DND-41 (cell line): ENCODE results near the gene PDE4D.

ENCODE experiments used
- ATAC-seq: fragments of 200-7000 bp; cut with Tn5 transposase; 3 replicates; pipeline ENCODE4 v1.9.1; 2021; ENCODE audit warnings: low read depth; ENCODE audit not compliant: insufficient read depth
- DNase-seq: peaks from one replicate; pipeline ENCODE4 v3.0.0-alpha.2; 2020
- H2AFZ ChIP-seq: 2 replicates; pipeline ENCODE4 v1.6.0; 2012; ENCODE audit warnings: low read depth, low read length
- H3K27ac ChIP-seq: 2 replicates; pipeline ENCODE4 v1.5.1; 2012; ENCODE audit warnings: low read length, inconsistent platforms
- H3K27me3 ChIP-seq: fragments of 200-600 bp; sonication (generic); 2 replicates; pipeline ENCODE4 v1.6.0; 2012; ENCODE audit warnings: low read length, mild to moderate bottlenecking, inconsistent platforms; ENCODE audit not compliant: insufficient read depth, poor library complexity
- H3K36me3 ChIP-seq: 2 replicates; pipeline ENCODE4 v1.5.1; 2012; ENCODE audit warnings: low read length, inconsistent platforms; ENCODE audit not compliant: insufficient read depth
- H3K4me1 ChIP-seq: 2 replicates; pipeline ENCODE4 v1.5.1; 2012; ENCODE audit warnings: mild to moderate bottlenecking, low read length; ENCODE audit not compliant: insufficient read depth
- H3K4me2 ChIP-seq: 2 replicates; pipeline ENCODE4 v1.6.0; 2012; ENCODE audit warnings: mild to moderate bottlenecking, moderate library complexity, low read length, inconsistent platforms; ENCODE audit not compliant: insufficient read depth
- H3K4me3 ChIP-seq, 2 experiments: fragments of 200-600 bp in 1 of 2; shearing (Covaris generic) in 1 of 2; 2 replicates each; pipeline ENCODE4 v1.5.1; 2012 to 2016; ENCODE audit warnings: inconsistent platforms in 2 of 2, low read length in 2 of 2, mild to moderate bottlenecking in 2 of 2, low read depth in 1 of 2, moderate library complexity in 1 of 2
- H3K79me2 ChIP-seq: 2 replicates; pipeline ENCODE4 v1.6.0; 2012; ENCODE audit warnings: low read length, inconsistent platforms; ENCODE audit not compliant: insufficient read depth
- H3K9ac ChIP-seq: 2 replicates; pipeline ENCODE4 v1.6.0; 2012; ENCODE audit warnings: low read depth, mild to moderate bottlenecking, inconsistent platforms, low read length, moderate library complexity
- H3K9me3 ChIP-seq: 2 replicates; pipeline ENCODE4 v1.5.1; 2012; ENCODE audit warnings: low read length, moderate library complexity, mild to moderate bottlenecking, inconsistent platforms; ENCODE audit not compliant: insufficient read depth, severe bottlenecking
- H4K20me1 ChIP-seq: 2 replicates; pipeline ENCODE4 v1.6.0; 2012; ENCODE audit warnings: low read length; ENCODE audit not compliant: insufficient read depth
- CTCF ChIP-seq: IDR thresholded peaks from 2 replicates; pipeline ENCODE4 v1.5.1; 2012; ENCODE audit warnings: borderline replicate concordance, low read length, moderate library complexity, mild to moderate bottlenecking; ENCODE audit not compliant: poor library complexity, severe bottlenecking; ENCODE audit errors: extremely low read depth
- EZH2 ChIP-seq: IDR thresholded peaks from 3 replicates; pipeline ENCODE4 v1.6.1; 2012; ENCODE audit warnings: borderline replicate concordance, low read depth, mild to moderate bottlenecking, moderate library complexity, low read length, inconsistent platforms; ENCODE audit not compliant: severe bottlenecking

Gene PDE4D

GRCh38 chr5:59097712-59098111 is 795.8 kb downstream of the PDE4D start:
- H2AFZ ChIP-seq, result no peak overlapping the region
- ATAC-seq, result no peak
- TF ChIP-seq EZH2 (no peak), CTCF (no peak)
- no peaks in the 10 kb centered on the region for H3K79me2 ChIP-seq
- no peaks in the 10 kb centered on the region for H3K9me3 ChIP-seq
- H3K4me3 ChIP-seq, result no peak overlapping the region
- H3K36me3 ChIP-seq, result no peaks in the 10 kb centered on the region
- H4K20me1 ChIP-seq, result no peaks in the 10 kb centered on the region
- no peak overlapping the region for H3K4me2 ChIP-seq
- H3K4me1 ChIP-seq, result no peaks in the 10 kb centered on the region
- no peak overlapping the region for H3K27ac ChIP-seq
- H3K9ac ChIP-seq, result no peak overlapping the region
- no peak for DNase-seq
- H3K27me3 ChIP-seq, result no peaks in the 10 kb centered on the region

GRCh38 chr5:59097116-59097515 is 796.4 kb downstream of the PDE4D start:
- Histone ChIP-seq H3K36me3 (no peaks in the 10 kb centered on the region), H4K20me1 (no peaks in the 10 kb centered on the region), H2AFZ (no peak overlapping the region), H3K4me1 (no peaks in the 10 kb centered on the region), H3K9me3 (no peaks in the 10 kb centered on the region), H3K9ac (no peak overlapping the region), H3K79me2 (no peaks in the 10 kb centered on the region), H3K4me3 (no peak overlapping the region), H3K27ac (no peak overlapping the region), H3K27me3 (no peaks in the 10 kb centered on the region), H3K4me2 (no peak overlapping the region)
- TF ChIP-seq EZH2, result no peak
- no peak for TF ChIP-seq CTCF
- no peak for DNase-seq
- ATAC-seq, result no peak

GRCh38 chr5:59095480-59095879 is 798.0 kb downstream of the PDE4D start:
- no peak overlapping the region for H2AFZ ChIP-seq

More at GRCh38 chr5:59095480-59095879, 798.0 kb downstream of the PDE4D start:
- ATAC-seq (no peak), DNase-seq (no peak)
- no peaks in the 10 kb centered on the region for H3K9me3 ChIP-seq
- H3K4me1 ChIP-seq, result no peaks in the 10 kb centered on the region
- H3K79me2 ChIP-seq, result no peaks in the 10 kb centered on the region
- TF ChIP-seq EZH2, result no peak
- no peak for TF ChIP-seq CTCF
- no peaks in the 10 kb centered on the region for H3K27me3 ChIP-seq
- H3K9ac ChIP-seq, result no peak overlapping the region
- H3K4me2 ChIP-seq, result no peak overlapping the region
- H4K20me1 ChIP-seq, result no peaks in the 10 kb centered on the region
- H3K27ac ChIP-seq, result no peak overlapping the region
- no peak overlapping the region for H3K4me3 ChIP-seq
- H3K36me3 ChIP-seq, result no peaks in the 10 kb centered on the region
